ENCODE measurements around the gene CDC42BPB. TPM values are rescaled to one million over a fixed set of nuclear protein-coding genes. Genes with fewer than 3 reads are reported as not detected.

The CDC42BPB gene
- total RNA-seq, 2 experiments from 2014 or later, result 6.6 to 7.6 TPM

DNA sequence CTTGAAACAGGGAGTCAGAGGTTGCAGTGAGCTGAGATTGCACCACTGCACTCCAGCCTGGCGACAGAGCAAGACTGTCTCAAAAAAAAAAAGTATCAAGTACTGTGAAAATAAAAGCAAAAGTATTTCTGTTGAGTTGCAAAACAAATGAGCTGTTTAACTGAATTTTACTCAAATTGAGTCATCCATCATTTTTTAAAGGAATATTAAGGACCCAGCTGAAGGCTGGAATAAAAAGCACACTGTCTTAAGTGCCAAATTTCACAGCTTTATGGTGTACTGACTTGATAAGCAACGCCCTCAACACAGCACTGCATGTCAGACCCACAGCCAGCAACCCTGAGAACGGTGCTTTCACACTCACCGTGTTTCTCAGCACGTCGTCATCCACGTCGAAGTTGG, 76.9 kb downstream of the CDC42BPB start:
- H3K27me3 Mint-ChIP-seq, result no peaks in the 10 kb centered on the region
- no peak for DNase-seq
- no peaks in the 10 kb centered on the region for H3K9me3 Mint-ChIP-seq
- H3K36me3 Mint-ChIP-seq (ENCODE audit: low read depth), result peaks cover 26% of the 10 kb centered on the region
- H3K36me3 ChIP-seq (ENCODE audit: insufficient read depth, low read length), result no peaks in the 10 kb centered on the region
- no peak overlapping the region for H3K4me3 Mint-ChIP-seq
- no peaks in the 10 kb centered on the region for H3K9me3 ChIP-seq (ENCODE audit: control insufficient read depth in 1 of 2, insufficient read depth in 1 of 2, low read length in 2 of 2)
- ATAC-seq (ENCODE audit: poor library complexity), result no peak
- no peaks in the 10 kb centered on the region for H3K4me1 Mint-ChIP-seq (ENCODE audit: low read depth)
- no peaks in the 10 kb centered on the region for H3K4me1 ChIP-seq (ENCODE audit: insufficient read depth, low read length)
- no peak overlapping the region for H3K4me3 ChIP-seq (ENCODE audit: low read length)
- intact Hi-C loops (cut with DNase I, micrococcal nuclease), result no loop called here
- H3K27ac ChIP-seq (ENCODE audit: low read depth in 1 of 2, low read length in 2 of 2), result no peak overlapping the region
- CTCF ChIA-PET, result no interaction called here
- no peaks in the 10 kb centered on the region for H3K27me3 ChIP-seq (ENCODE audit: control insufficient read depth in 1 of 2, insufficient read depth in 2 of 2, low read length in 2 of 2)
- TF ChIP-seq, protein P1, sequence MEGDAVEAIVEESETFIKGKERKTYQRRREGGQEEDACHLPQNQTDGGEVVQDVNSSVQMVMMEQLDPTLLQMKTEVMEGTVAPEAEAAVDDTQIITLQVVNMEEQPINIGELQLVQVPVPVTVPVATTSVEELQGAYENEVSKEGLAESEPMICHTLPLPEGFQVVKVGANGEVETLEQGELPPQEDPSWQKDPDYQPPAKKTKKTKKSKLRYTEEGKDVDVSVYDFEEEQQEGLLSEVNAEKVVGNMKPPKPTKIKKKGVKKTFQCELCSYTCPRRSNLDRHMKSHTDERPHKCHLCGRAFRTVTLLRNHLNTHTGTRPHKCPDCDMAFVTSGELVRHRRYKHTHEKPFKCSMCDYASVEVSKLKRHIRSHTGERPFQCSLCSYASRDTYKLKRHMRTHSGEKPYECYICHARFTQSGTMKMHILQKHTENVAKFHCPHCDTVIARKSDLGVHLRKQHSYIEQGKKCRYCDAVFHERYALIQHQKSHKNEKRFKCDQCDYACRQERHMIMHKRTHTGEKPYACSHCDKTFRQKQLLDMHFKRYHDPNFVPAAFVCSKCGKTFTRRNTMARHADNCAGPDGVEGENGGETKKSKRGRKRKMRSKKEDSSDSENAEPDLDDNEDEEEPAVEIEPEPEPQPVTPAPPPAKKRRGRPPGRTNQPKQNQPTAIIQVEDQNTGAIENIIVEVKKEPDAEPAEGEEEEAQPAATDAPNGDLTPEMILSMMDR (IDR thresholded peaks at IDR 0.05), result no peak
- POLR2A ChIA-PET, result no interaction called here
- H3K27ac Mint-ChIP-seq, result no peak overlapping the region

DNA sequence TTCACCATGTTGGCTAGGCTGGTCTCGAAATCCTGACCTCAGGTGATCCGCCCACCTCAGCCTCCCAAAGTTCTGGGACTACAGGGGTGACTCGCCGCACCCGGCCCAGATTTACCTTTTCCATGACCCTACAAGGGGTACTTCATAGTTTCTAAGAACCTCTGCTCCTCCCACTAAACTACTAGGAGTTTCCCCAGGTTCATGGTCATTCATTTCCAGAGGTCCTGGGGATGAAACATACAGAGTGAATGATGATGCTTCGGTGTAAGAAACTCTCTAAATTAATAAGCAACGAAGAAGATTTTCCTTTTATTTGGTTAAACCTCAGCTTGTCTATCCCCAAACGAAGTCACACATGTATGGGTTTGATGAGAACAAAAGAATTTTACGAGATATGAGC, 77.9 kb downstream of the CDC42BPB start:
- TF ChIP-seq, protein P1 (IDR thresholded peaks at IDR 0.05), result no peak
- Histone ChIP-seq H3K9me3 (ENCODE audit: control insufficient read depth in 1 of 2, insufficient read depth in 1 of 2, low read length in 2 of 2) (no peaks in the 10 kb centered on the region), H3K4me1 (ENCODE audit: insufficient read depth, low read length) (no peaks in the 10 kb centered on the region), H3K27ac (ENCODE audit: low read depth in 1 of 2, low read length in 2 of 2) (no peak overlapping the region), H3K4me3 (ENCODE audit: low read length) (no peak overlapping the region), H3K36me3 (ENCODE audit: insufficient read depth, low read length) (no peaks in the 10 kb centered on the region), H3K27me3 (ENCODE audit: control insufficient read depth in 1 of 2, insufficient read depth in 2 of 2, low read length in 2 of 2) (no peaks in the 10 kb centered on the region)
- CTCF ChIA-PET, result no interaction called here
- ATAC-seq (ENCODE audit: poor library complexity) (no peak), DNase-seq (no peak)
- Mint-ChIP-seq H3K4me3 (no peak overlapping the region), H3K36me3 (ENCODE audit: low read depth) (peaks cover 17% of the 10 kb centered on the region), H3K27ac (no peak overlapping the region), H3K27me3 (no peaks in the 10 kb centered on the region), H3K4me1 (ENCODE audit: low read depth) (no peaks in the 10 kb centered on the region), H3K9me3 (no peaks in the 10 kb centered on the region)
- intact Hi-C loops (cut with DNase I, micrococcal nuclease), result no loop called here
- POLR2A ChIA-PET, result no interaction called here

DNA sequence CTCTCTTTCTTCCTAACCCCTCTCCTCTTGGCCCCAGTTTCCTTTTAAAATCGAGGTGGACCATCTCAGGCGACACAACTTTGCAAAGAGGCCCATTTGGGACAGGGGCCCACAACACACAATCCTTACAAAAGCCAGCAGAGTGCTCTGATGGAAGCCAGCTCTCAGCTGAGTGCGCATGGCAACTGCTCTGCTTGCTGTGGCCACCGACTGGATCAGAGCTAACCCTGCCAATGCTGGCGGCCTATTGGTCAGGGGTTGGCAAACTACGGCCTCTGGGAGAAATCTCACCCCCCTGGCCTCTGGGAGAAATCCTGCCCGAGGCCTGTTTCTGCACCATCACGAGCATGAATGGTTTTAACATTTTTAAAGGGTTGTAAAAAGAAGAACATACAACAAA, 79.9 kb downstream of the CDC42BPB start:
- Histone ChIP-seq H3K36me3 (ENCODE audit: insufficient read depth, low read length) (no peaks in the 10 kb centered on the region), H3K27ac (ENCODE audit: low read depth in 1 of 2, low read length in 2 of 2) (no peak overlapping the region), H3K27me3 (ENCODE audit: control insufficient read depth in 1 of 2, insufficient read depth in 2 of 2, low read length in 2 of 2) (no peaks in the 10 kb centered on the region), H3K4me3 (ENCODE audit: low read length) (no peak overlapping the region), H3K4me1 (ENCODE audit: insufficient read depth, low read length) (no peaks in the 10 kb centered on the region), H3K9me3 (ENCODE audit: control insufficient read depth in 1 of 2, insufficient read depth in 1 of 2, low read length in 2 of 2) (no peaks in the 10 kb centered on the region)
- DNase-seq (no peak), ATAC-seq (ENCODE audit: poor library complexity) (no peak)
- Mint-ChIP-seq H3K36me3 (ENCODE audit: low read depth) (peaks cover 21% of the 10 kb centered on the region), H3K27ac (no peak overlapping the region), H3K4me3 (no peak overlapping the region), H3K4me1 (ENCODE audit: low read depth) (no peaks in the 10 kb centered on the region), H3K27me3 (no peaks in the 10 kb centered on the region), H3K9me3 (no peaks in the 10 kb centered on the region)
- ChIA-PET CTCF (no interaction called here), POLR2A (no interaction called here)
- intact Hi-C loops (cut with DNase I, micrococcal nuclease), result no loop called here
- TF ChIP-seq, protein P1 (IDR thresholded peaks at IDR 0.05), result no peak
